Measurements from ENCODE around the gene PLCL1. TPM values are rescaled to one million over a fixed set of nuclear protein-coding genes. Genes with fewer than 3 reads are reported as not detected.

Gene PLCL1
- total RNA-seq, 3 donors from 2014 or later (not counting 1 experiment from before 2014, with no cell fraction given) = 0.86 to 2.8 (median 1.1) TPM

- Mint-ChIP-seq H3K27ac (no peak overlapping the region), H3K27me3 (ENCODE audit: low read depth in 2 of 2) (peaks cover 7% of the 10 kb centered on the region in 2 donors), H3K4me1 (no peaks in the 10 kb centered on the region), H3K36me3 (no peaks in the 10 kb centered on the region), H3K4me3 (no peak overlapping the region), H3K9me3 (peaks cover 0 to 4% of the 10 kb centered on the region in 2 donors)
- Histone ChIP-seq H3K4me1 (ENCODE audit: control insufficient read depth, insufficient read depth, low read length) (no peaks in the 10 kb centered on the region), H3K4me3 (ENCODE audit: low read length) (no peak overlapping the region), H3K9me3 (ENCODE audit: control insufficient read depth, insufficient read depth, low read length) (no peaks in the 10 kb centered on the region), H3K27ac (ENCODE audit: low read length) (no peak overlapping the region), H3K36me3 (ENCODE audit: control insufficient read depth, insufficient read depth, low read length) (no peaks in the 10 kb centered on the region), H3K27me3 (ENCODE audit: control insufficient read depth, insufficient read depth, low read length) (no peaks in the 10 kb centered on the region)
- DNase-seq (no peak), ATAC-seq (no peak)
- intact Hi-C loops (cut with micrococcal nuclease) = no loop called here
- WGBS (ENCODE audit: insufficient coverage) = no CpG with 5 or more reads among the region's 1 CpG
- TF ChIP-seq CTCF (IDR thresholded peaks at IDR 0.05) = no peak
These were observed 137.3 kb downstream of the PLCL1 start for GRCh38 chr2:197941715-197942114.

DNA sequence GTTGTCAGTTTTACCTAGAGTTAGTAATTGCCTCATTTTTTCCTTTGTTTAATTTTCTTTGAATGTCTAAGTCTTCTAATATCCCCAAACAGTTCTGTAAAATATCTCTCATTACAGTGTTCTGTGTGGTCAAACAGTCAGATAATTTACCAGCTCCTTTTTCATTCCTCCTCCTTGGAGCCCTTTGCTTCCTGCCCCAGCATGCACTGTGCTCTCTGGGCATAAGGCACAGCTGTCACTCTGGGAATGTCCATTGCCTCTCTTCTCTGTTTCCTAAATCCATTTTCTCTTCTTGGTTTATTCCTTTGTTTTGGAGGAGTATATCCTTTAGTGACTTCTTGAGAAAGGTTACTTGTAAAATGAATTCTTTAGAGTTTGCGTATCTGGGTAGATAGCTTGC is 139.3 kb downstream of the PLCL1 start:
- H3K36me3 Mint-ChIP-seq = no peaks in the 10 kb centered on the region
- no peak for TF ChIP-seq CTCF (IDR thresholded peaks at IDR 0.05)
- Histone ChIP-seq H3K4me3 (ENCODE audit: low read length) (no peak overlapping the region), H3K27me3 (ENCODE audit: control insufficient read depth, insufficient read depth, low read length) (no peaks in the 10 kb centered on the region), H3K9me3 (ENCODE audit: control insufficient read depth, insufficient read depth, low read length) (no peaks in the 10 kb centered on the region), H3K36me3 (ENCODE audit: control insufficient read depth, insufficient read depth, low read length) (no peaks in the 10 kb centered on the region), H3K27ac (ENCODE audit: low read length) (no peak overlapping the region), H3K4me1 (ENCODE audit: control insufficient read depth, insufficient read depth, low read length) (no peaks in the 10 kb centered on the region)
- H3K27ac Mint-ChIP-seq = no peak overlapping the region
- H3K4me3 Mint-ChIP-seq = no peak overlapping the region
- peaks cover 0 to 6% of the 10 kb centered on the region in 2 donors for H3K9me3 Mint-ChIP-seq
- ATAC-seq (no peak), DNase-seq (no peak)
- intact Hi-C loops (cut with micrococcal nuclease) = no loop called here
- H3K27me3 Mint-ChIP-seq (ENCODE audit: low read depth in 2 of 2) = peaks cover 7 to 9% of the 10 kb centered on the region in 2 donors
- no peaks in the 10 kb centered on the region for H3K4me1 Mint-ChIP-seq
- 100% methylated on average over 1 of the region's 1 CpG for WGBS (ENCODE audit: insufficient coverage)

DNA sequence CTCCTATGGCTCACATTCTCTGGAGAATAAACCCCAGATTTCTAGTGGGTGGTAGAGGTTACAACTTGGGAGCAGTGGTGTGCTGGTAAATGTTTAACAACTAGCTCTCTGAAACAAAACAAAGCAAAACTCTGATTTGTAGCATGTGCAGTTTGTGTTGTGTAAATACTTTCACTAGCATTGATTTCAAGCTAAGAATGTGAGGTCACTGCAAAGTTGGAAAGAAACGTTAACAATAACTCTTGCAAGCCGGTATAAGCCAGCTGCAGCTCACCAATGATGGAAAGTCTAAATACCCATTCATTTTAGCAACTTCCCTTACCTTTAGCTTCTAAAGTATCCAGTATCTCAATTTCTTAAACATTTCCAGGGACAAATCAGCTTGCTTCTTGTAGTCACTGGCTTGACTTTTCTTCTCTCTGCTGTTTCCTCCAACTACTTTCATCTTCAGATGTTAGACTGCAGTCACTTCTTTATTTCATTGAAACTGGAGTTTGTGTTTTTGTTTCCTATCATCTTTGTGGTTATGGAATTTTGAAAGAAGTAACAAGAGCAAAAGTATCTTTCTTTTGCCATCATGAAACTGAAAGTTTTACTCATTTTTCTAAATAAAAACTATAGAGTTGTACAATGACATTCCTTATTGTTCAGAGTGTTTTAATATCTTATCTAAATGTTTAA is 140.2 kb downstream of the PLCL1 start:
- Mint-ChIP-seq H3K27me3 (ENCODE audit: low read depth in 2 of 2) (peaks cover 7 to 9% of the 10 kb centered on the region in 2 donors), H3K4me1 (no peaks in the 10 kb centered on the region), H3K27ac (no peak overlapping the region), H3K36me3 (no peaks in the 10 kb centered on the region), H3K4me3 (no peak overlapping the region), H3K9me3 (peaks cover 0 to 6% of the 10 kb centered on the region in 2 donors)
- intact Hi-C loops (cut with micrococcal nuclease) = no loop called here
- Histone ChIP-seq H3K4me3 (ENCODE audit: low read length) (no peak overlapping the region), H3K27ac (ENCODE audit: low read length) (no peak overlapping the region), H3K36me3 (ENCODE audit: control insufficient read depth, insufficient read depth, low read length) (no peaks in the 10 kb centered on the region), H3K27me3 (ENCODE audit: control insufficient read depth, insufficient read depth, low read length) (no peaks in the 10 kb centered on the region), H3K4me1 (ENCODE audit: control insufficient read depth, insufficient read depth, low read length) (no peaks in the 10 kb centered on the region), H3K9me3 (ENCODE audit: control insufficient read depth, insufficient read depth, low read length) (no peaks in the 10 kb centered on the region)
- 65% methylated on average over 2 of the region's 2 CpGs for WGBS (ENCODE audit: insufficient coverage)
- no peak for DNase-seq
- ATAC-seq = no peak
- TF ChIP-seq CTCF (IDR thresholded peaks at IDR 0.05) = no peak

DNA sequence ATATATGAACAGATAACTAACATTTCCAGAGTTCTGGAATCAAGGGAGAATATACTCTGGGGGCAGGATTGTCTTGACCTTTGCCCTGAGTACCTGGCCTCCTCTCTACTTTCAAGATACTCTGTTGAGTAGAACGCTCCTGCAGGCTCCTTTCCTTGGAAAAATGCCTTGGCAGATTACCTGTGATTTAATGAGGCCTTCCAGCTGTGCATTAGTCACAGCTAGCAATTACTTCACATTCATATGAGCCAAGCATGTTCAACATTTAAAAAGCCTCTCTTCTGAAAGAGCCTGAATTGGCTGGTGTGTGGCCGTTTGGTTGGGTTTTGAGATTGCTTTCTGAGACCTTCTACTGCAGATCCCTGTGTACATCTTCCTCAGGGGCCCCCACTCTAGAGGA is 142.2 kb downstream of the PLCL1 start:
- Mint-ChIP-seq H3K27ac (no peak overlapping the region), H3K27me3 (ENCODE audit: low read depth in 2 of 2) (peaks cover 7 to 9% of the 10 kb centered on the region in 2 donors), H3K36me3 (no peaks in the 10 kb centered on the region), H3K9me3 (peaks cover 0 to 6% of the 10 kb centered on the region in 2 donors), H3K4me3 (no peak overlapping the region), H3K4me1 (no peaks in the 10 kb centered on the region)
- Histone ChIP-seq H3K27me3 (ENCODE audit: control insufficient read depth, insufficient read depth, low read length) (no peaks in the 10 kb centered on the region), H3K27ac (ENCODE audit: low read length) (no peak overlapping the region), H3K4me3 (ENCODE audit: low read length) (no peak overlapping the region), H3K4me1 (ENCODE audit: control insufficient read depth, insufficient read depth, low read length) (no peaks in the 10 kb centered on the region), H3K9me3 (ENCODE audit: control insufficient read depth, insufficient read depth, low read length) (no peaks in the 10 kb centered on the region), H3K36me3 (ENCODE audit: control insufficient read depth, insufficient read depth, low read length) (no peaks in the 10 kb centered on the region)
- ATAC-seq (no peak), DNase-seq (no peak)
- WGBS (ENCODE audit: insufficient coverage) = 87% methylated on average over 2 of the region's 2 CpGs
- intact Hi-C loops (cut with micrococcal nuclease) = no loop called here
- no peak for TF ChIP-seq CTCF (IDR thresholded peaks at IDR 0.05)
